ENCODE data around the gene SPRING1. TPM values are rescaled to one million over a fixed set of nuclear protein-coding genes. Genes with fewer than 3 reads are reported as not detected.

The SPRING1 gene
- total and polyA plus RNA-seq, 2 of the 4 experiments (the other 2 are of a cell fraction): 12.4 to 14.0 TPM

GRCh38 chr12:116689979-116690744 is 47.7 kb downstream of the SPRING1 start:
- in situ Hi-C loops (cut with MboI; ENCODE audit: low sequenced_read_pairs) (loop anchor here (10.0 kb wide), 1 partner anchor 695 kb away; no protein-coding TSS in a partner anchor), dilution Hi-C loops (cut with HindIII; ENCODE audit: low sequenced_read_pairs, unreplicated experiment) (no loop called here), intact Hi-C loops (cut with micrococcal nuclease) (loop anchor here (5.0 kb wide), 1 partner anchor 413 kb away; the partner anchor contains the start of gene MED13L)
- Histone ChIP-seq H3K56ac (ENCODE audit: extremely low read depth, insufficient read depth, low read length) (no peak overlapping the region), H3K23ac (ENCODE audit: low read depth, low read length) (no peak overlapping the region), H3K4me1 (ENCODE audit: control insufficient read depth, insufficient read depth, low read length) (no peaks in the 10 kb centered on the region; the same call in 1 of the 2 replicates), H3K14ac (replicated peaks; ENCODE audit: low read depth, low read length) (no peak overlapping the region), H3K4ac (ENCODE audit: low read depth, low read length) (no peak overlapping the region), H4K20me1 (ENCODE audit: insufficient read depth, low read length) (no peaks in the 10 kb centered on the region), H4K8ac (ENCODE audit: low read depth in 2 of 2, low read length in 2 of 2) (no peak overlapping the region), H2BK120ac (ENCODE audit: low read depth, low read length) (no peak overlapping the region), H2BK15ac (ENCODE audit: low read depth, low read length) (no peak overlapping the region), H3K9me3 (ENCODE audit: control insufficient read depth, insufficient read depth, low read length) (no peaks in the 10 kb centered on the region; the same call in 1 of the 2 replicates), H3K9me1 (ENCODE audit: insufficient read depth, low read length) (peaks cover 4% of the 10 kb centered on the region; the same call in 1 of the 2 replicates), H3K27me3 (ENCODE audit: control insufficient read depth, insufficient read depth, low read length) (peaks cover 58% of the 10 kb centered on the region), H2BK5ac (ENCODE audit: low read depth, low read length, poor library complexity, severe bottlenecking) (no peak overlapping the region), H2AFZ (replicated peaks; ENCODE audit: low read length, poor library complexity) (no peak overlapping the region), H3K27ac (ENCODE audit: insufficient read depth, low read length) (no peak overlapping the region), H2BK20ac (ENCODE audit: low read depth, low read length) (no peak overlapping the region), H4K5ac (ENCODE audit: low read depth, low read length) (no peak overlapping the region), H3K4me3 (ENCODE audit: insufficient read depth, low read depth, low read length) (no peak overlapping the region), H3K4me2 (ENCODE audit: low read depth, low read length) (no peak overlapping the region), H3K9ac (ENCODE audit: low read depth, low read length) (no peak overlapping the region), H3K79me1 (ENCODE audit: low read depth in 1 of 2, low read length in 2 of 2) (no peaks in the 10 kb centered on the region), H2AK9ac (replicated peaks; ENCODE audit: low read depth, low read length, poor library complexity) (no peak overlapping the region), H2AK5ac (ENCODE audit: low read depth, low read length) (no peak overlapping the region), H3K18ac (ENCODE audit: low read depth, low read length) (no peak overlapping the region), H3K36me3 (ENCODE audit: control insufficient read depth, insufficient read depth, low read length) (no peaks in the 10 kb centered on the region), H4K91ac (ENCODE audit: insufficient read depth, low read depth, low read length) (no peak overlapping the region)
- no peak for DNase-seq
- no peak for ATAC-seq (ENCODE audit: low read depth)
- CTCF ChIA-PET: no interaction called here
- POLR2A ChIA-PET (ENCODE audit: unreplicated experiment): no interaction called here
- TF ChIP-seq NFE2L2 (IDR thresholded peaks at IDR 0.05; ENCODE audit: low read depth, low read length): no peak
- TF ChIP-seq RCOR1 (IDR thresholded peaks at IDR 0.05; ENCODE audit: insufficient replicate concordance, low read length): no peak
- no peak for TF ChIP-seq BHLHE40 (IDR thresholded peaks at IDR 0.05; ENCODE audit: low read depth, low read length)
- TF ChIP-seq CEBPB (IDR thresholded peaks at IDR 0.05; ENCODE audit: low read depth, low read length): no peak
- TF ChIP-seq CHD1 (IDR thresholded peaks at IDR 0.05; ENCODE audit: low read depth, low read length): no peak
- no peak for TF ChIP-seq RFX5 (IDR thresholded peaks at IDR 0.05; ENCODE audit: low read depth, low read length)
- no TSS peak for BruUV-seq (replicated peaks)
- 100% methylated on average over 1 of the region's 8 CpGs; no CpG with 5 or more reads in 1 of the 2 experiments for WGBS, 2 experiments (ENCODE audit: extremely low coverage in 2 of 2, insufficient read length in 1 of 2)
